Mucosa of gallbladder (tissue), 1 donor: Measurements from ENCODE around the gene ZNF579. TPM values are rescaled to one million over a fixed set of nuclear protein-coding genes. Genes with fewer than 3 reads are reported as not detected.
A peak's percentile ranks its signal among the peaks of the same experiment; 100 is the strongest.

Experiments used
- DNase-seq: peaks from one replicate; pipeline ENCODE4 v3.0.0-alpha.2; 2020; ENCODE audit warnings: low spot score
- total RNA-seq: library from RNA; stranded (reverse); gene quantifications from one replicate; pipeline ENCODE4 v1.2.1, GENCODE V29; 2021
- donor health status: DM: no; HTN: no; CAD: no.

The ZNF579 gene
- total RNA-seq: 35.0 TPM

DNA sequence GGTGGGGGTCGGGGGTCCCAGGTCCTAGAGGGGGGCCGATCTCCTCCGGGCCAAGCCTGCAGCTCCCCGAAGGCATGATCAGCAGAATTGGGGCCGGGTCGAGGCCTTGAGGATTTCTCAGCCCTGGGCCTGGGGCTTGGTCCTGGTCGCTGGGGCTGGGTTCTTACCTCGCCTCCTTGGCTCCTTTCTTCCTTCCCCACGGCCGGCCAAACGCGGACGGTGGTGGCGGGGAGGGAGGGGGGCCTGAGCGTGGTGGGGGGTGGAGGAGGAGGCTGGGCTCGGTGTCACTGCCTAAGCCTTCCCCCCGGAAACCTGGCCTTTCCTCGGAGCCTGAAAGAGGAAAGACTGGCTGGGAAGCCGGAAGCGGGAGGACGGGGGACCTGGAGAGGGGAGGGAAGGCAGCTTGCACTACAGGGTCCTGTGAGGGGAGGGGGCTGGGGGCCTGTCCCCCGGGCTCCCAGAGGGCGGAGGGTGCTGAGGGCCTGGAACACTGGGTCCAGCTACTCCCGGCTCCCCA is at the start of gene ZNF579:
ZNF579 (minus strand) TSS at position 221 of the 517 bp plus-strand sequence. CDS start 1,209 bp downstream, outside the sequence.
- DNase-seq: peak; percentile 86

DNA sequence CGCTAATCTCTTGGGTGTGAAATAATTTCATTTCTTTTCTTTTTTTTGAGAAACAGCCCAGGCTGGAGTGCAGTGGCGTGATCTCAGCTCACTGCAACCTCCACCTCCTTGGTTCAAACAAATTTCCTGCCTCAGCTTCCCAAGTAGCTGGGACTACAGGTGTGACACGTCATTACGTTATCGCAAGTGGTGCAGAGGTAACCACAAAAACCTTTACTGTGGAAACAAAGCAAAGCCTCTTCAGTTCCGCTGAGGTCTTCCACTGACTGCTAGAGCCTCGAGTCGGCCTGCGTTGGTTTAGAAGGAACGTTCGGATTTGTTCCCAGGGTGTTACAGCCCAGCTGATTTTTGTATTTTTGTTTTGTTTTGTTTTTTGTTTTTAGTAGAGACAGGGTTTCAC is 45.7 kb upstream of the ZNF579 start:
- no peak for DNase-seq

- DNase-seq: no peak
Measured at GRCh38 chr19:55625004-55625326, 44.3 kb upstream of the ZNF579 start.

DNA sequence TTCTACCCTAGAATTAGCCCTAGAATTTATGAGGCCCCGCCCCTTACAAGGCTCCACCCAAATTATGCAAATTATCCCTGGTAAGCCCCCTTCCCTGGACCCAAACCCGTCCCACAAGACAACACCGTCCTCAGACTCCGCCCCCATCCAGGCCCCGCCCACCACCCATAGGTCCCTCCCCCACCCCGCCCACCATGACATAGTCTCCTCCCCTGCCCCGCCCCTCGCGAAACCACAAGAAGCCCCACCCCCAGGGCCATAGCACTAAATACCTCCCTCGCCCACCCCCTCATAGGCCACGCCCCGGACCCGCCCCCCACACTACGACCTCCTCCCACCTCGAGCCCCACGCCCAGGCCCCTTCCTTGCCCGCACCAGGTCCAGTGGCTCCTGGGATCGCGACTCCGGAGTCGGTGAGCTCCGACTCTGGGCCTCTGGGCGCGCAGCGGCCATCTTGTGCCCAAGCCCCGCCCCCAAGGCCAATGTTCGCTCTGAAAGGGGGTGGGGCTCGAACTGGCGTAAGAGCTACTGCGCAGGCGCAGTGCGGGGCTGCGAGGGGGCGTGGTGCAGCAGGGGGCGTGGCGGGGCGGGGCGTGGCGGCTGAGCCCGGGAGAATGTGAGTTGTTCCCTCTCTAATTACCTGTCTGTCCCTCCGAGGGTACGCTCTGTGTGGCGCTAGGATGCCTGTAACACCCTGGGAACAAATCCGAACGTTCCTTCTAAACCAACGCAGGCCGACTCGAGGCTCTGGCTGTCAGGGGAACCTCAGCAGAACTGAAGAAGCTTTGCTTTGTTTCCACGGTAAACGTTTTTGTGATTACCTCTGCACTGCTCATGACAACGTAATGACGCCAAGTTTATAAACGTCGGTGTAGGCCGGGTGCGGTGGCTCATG is 43.7 kb upstream of the ZNF579 start, which contains the start of gene ZNF784:
ZNF784 (minus strand) TSS at position 458 of the 895 bp plus-strand sequence; CDS start at position 453, 5 bp downstream.
- peak; percentile 94 for DNase-seq

DNA sequence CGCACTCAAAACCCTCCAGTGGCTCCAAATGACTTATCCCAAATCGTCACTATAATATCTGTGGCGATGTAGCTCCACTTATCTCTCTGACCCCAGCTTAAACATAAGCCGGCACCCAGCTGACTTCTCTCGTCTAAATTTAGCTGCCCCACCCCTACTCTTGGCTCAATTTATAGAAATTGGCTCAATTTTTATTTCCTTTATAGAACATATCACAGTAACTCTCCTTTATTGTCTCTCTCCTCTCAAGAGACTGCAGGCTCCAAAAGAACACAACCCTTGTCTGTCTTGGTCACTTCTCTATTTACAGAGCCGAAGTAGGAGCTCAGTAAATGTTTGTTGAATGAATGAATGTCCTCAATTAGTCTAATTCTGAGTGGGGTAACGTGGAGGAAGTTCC is 42.9 kb upstream of the ZNF579 start:
- DNase-seq: no peak

DNA sequence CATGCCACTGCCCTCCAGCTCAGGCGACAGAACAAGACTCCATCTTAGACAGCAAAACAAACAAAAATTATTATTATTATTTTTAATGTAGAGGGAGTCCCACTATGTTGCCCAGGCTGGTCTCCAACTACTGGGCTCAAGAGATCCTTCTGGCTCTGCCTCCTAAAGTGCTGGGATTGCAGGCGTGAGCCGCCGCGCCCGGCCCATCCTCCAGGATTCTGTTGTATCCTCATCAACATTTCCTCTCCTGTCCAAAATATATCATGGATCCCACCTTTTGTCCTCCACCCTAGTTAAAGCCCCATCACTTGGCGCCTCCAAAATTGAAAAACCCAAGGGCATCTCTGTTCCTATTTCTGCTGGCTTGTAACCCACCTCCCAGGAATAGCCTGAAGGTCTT is 42.5 kb upstream of the ZNF579 start:
- no peak for DNase-seq

- DNase-seq: no peak
Measured at GRCh38 chr19:55622242-55622969, 41.8 kb upstream of the ZNF579 start.

DNA sequence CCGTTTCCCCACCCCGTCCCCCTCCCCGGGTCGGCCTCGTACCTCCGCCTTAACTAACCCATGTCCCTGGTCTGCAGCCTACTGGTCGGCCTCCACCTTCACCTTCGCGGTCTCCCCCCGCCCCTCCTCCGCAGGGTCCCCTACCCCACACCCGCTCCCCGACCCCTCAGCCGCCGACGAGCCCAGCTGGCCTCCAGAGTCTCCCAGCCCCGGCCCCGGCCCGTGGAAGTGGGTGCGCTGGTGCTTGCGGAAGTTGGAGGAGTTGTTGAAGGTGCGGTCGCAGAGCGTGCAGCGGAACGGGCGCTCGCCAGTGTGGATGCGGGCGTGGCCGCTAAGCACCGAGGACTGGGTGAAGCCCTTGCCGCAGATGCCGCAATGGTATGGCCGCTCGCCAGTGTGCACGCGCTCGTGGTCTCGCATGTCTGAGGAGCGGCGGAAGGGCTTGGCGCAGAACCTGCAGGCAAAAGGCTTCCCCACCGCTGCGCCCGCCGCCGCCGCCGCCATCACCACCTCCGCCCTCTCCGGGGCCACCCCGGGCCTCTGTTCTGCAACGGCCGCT is 41.1 kb upstream of the ZNF579 start:
- no peak for DNase-seq

- DNase-seq: no peak
Measured at GRCh38 chr19:55621205-55621672, 40.6 kb upstream of the ZNF579 start.

DNA sequence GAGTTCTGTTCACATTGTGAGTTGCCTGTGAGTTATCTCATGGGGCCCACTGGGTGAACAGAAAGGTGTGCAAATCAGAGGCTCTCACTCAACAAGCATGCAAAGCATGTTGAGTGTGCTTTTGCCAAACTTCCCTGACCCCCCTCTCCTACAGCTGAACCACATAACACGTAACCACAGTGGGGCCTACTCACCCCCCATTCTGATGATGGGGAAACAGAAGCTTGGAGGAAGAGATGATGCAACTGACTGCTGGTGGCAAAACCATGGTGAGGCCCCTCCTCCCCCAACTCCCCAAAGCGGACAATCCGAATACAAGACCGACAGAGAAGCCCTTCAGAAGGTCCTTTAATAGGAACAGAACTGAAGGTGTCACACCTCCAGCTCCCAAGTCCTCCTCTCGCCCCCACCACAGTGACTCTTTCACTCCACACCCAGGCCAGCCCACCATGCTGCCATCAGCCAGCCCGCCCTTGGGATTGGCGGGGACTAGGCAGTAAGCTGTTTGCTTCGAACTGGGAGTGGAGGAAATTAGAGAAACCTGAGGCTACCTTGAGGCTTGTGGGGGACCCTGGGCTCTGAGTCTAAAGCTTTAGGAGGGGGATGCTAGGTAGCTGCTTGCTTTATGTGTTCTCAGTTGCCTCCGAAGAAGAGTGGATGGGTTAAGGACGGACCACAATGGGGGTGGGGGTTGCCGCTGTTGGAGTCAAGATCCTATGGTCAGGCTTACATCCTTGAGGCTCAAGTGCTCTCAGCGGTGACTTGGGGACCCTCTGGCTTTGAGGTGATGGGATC is 40.0 kb upstream of the ZNF579 start:
- DNase-seq: no peak

GRCh38 chr19:55619286-55619685 is 38.6 kb upstream of the ZNF579 start:
- DNase-seq: no peak

DNA sequence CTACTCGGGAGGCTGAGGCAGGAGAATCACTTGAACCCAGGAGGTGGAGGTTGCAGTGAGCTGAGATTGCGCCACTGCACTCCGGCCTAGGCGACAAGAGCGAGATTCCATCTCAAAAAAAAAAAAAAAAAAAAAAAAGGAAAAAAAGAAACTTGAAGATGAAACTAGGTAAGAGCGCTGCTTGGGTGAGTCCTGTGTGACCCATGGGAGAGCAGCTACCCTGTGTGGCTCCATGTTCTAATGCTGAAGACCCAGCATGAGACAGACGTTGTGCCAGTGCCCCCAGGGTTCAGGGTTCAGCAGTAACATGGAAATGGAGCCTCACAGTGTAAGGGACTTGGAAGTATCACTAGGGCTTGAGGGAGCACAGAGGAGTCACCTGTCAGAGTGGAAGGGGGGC is 37.8 kb upstream of the ZNF579 start:
- DNase-seq: no peak

GRCh38 chr19:55617426-55617825 is 36.8 kb upstream of the ZNF579 start:
- DNase-seq: no peak

DNA sequence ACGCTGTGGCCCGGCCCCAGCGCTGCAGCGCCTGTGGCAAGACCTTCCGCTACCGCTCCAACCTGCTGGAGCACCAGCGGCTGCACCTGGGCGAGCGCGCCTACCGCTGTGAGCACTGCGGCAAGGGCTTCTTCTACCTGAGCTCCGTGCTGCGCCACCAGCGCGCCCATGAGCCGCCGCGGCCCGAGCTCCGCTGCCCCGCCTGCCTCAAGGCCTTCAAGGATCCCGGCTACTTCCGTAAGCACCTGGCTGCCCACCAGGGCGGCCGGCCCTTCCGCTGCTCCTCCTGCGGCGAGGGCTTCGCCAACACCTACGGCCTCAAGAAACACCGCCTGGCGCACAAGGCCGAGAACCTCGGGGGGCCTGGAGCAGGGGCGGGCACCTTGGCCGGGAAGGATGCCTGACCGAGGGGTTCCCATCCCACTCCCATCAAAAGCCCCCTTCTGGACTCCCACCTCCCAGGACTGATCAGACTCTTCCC is 35.8 kb upstream of the ZNF579 start:
- DNase-seq: no peak

DNA sequence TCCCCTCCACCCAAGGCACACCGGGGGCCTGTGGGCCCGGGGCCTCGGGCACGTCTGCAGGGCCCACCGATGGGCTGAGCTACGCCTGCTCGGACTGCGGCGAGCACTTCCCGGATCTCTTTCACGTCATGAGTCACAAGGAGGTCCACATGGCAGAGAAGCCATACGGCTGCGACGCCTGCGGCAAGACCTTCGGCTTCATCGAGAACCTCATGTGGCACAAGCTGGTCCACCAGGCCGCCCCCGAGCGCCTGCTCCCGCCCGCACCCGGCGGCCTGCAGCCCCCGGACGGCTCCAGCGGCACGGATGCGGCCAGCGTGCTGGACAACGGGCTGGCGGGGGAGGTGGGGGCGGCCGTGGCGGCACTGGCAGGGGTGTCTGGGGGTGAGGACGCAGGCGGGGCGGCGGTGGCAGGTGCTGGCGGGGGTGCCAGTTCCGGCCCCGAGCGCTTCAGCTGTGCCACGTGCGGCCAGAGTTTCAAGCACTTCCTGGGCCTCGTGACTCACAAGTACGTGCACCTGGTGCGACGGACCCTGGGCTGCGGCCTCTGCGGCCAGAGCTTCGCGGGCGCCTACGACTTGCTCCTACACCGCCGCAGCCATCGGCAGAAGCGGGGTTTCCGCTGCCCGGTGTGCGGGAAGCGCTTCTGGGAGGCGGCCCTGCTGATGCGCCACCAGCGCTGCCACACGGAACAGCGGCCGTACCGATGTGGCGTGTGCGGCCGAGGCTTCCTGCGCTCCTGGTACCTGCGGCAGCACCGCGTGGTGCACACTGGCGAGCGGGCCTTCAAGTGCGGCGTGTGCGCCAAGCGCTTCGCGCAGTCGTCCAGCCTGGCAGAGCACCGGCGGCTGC is 35.1 kb upstream of the ZNF579 start:
- DNase-seq: no peak

DNA sequence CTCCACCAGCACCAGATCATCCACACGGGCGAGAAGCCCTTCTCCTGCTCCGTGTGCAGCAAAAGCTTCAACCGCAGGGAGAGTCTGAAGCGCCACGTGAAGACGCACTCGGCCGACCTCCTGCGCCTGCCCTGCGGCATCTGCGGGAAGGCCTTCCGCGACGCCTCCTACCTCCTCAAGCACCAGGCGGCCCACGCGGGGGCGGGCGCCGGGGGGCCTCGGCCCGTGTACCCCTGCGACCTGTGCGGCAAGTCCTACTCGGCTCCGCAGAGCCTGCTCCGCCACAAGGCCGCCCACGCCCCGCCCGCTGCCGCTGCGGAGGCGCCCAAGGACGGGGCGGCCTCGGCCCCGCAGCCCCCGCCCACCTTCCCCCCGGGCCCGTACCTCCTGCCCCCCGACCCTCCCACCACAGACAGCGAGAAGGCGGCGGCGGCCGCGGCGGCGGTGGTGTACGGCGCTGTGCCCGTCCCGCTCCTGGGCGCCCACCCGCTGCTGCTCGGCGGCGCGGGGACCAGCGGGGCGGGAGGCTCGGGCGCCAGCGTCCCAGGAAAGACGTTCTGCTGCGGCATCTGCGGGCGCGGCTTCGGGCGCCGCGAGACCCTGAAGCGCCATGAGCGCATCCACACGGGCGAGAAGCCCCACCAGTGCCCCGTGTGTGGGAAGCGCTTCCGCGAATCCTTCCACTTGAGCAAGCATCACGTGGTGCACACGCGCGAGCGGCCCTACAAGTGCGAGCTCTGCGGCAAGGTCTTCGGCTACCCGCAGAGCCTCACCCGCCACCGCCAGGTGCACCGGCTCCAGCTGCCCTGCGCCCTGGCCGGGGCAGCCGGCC is 34.3 kb upstream of the ZNF579 start:
- no peak for DNase-seq

DNA sequence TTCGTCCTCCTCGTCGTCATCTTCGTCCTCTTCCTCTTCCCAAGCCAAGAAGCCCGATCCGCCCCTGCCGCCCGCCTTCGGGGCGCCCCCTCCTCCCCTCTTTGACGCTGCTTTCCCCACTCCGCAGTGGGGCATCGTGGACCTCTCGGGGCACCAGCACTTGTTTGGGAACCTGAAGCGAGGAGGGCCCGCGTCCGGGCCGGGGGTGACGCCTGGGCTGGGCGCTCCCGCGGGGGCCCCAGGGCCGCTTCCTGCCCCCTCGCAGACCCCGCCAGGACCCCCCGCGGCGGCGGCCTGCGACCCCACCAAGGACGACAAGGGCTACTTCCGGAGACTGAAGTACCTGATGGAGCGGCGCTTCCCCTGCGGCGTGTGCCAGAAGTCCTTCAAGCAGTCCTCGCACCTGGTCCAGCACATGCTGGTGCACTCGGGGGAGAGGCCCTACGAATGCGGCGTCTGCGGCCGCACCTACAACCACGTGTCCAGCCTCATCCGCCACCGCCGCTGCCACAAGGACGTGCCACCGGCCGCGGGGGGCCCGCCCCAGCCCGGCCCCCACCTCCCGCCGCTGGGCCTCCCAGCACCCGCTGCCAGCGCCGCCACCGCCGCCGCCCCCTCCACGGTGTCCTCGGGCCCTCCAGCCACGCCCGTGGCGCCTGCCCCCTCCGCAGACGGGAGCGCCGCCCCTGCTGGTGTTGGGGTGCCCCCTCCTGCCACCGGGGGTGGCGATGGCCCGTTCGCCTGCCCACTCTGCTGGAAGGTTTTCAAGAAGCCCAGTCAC is 33.5 kb upstream of the ZNF579 start:
- no peak for DNase-seq

GRCh38 chr19:55613396-55613795 is 32.7 kb upstream of the ZNF579 start:
- DNase-seq: no peak
